H1 (cell line): ENCODE measurements around the gene BFSP2. TPM values are rescaled to one million over a fixed set of nuclear protein-coding genes. Genes with fewer than 3 reads are reported as not detected.

ENCODE experiments used
- CTCF ChIA-PET: fragments of 300-600 bp; sonication (Branson Sonifier 250); formaldehyde crosslinking; loops from one replicate; lab custom pipeline; 2021; ENCODE audit not compliant: partially characterized antibody; lab: Charles Lee
- POLR2A ChIA-PET: fragments of 300-600 bp; sonication (Branson Sonifier 250); formaldehyde crosslinking; loops from one replicate; lab custom pipeline; 2021; ENCODE audit warnings: inconsistent platforms; ENCODE audit not compliant: partially characterized antibody; lab: Charles Lee
- DNase-seq, 2 experiments: peaks; one replicate each; pipeline versions ENCODE4 v3.0.0 to v3.0.0-alpha.2; 2010 to 2022; ENCODE audit warnings: low spot score in 2 of 2, low read depth in 1 of 2, mixed read lengths in 1 of 2
- FAIRE-seq: peaks from 2 replicates; lab custom pipeline; 2011; peaks lifted over from hg19 to GRCh38; lab: Jason Lieb, UNC
- H2AFZ ChIP-seq: 2 replicates; pipeline ENCODE4 v1.8.1; 2012; ENCODE audit warnings: low read length, inconsistent platforms
- H2AK5ac ChIP-seq: 2 replicates; pipeline ENCODE4 v1.6.1; 2013; ENCODE audit warnings: low read depth, low read length
- H2BK120ac ChIP-seq: replicated peaks from 2 replicates; pipeline ENCODE3; 2013; ENCODE audit warnings: low read depth, low read length, inconsistent platforms
- H2BK12ac ChIP-seq: 2 replicates; pipeline ENCODE4 v1.6.1; 2013; ENCODE audit warnings: low read depth, low read length
- H2BK15ac ChIP-seq: 2 replicates; pipeline ENCODE4 v1.6.1; 2013; ENCODE audit warnings: low read length
- H2BK20ac ChIP-seq: 2 replicates; pipeline ENCODE4 v1.6.1; 2013; ENCODE audit warnings: low read length
- H2BK5ac ChIP-seq: 2 replicates; pipeline ENCODE4 v1.6.1; 2013; ENCODE audit warnings: low read depth, low read length
- H3K14ac ChIP-seq: 2 replicates; pipeline ENCODE4 v1.6.1; 2013; ENCODE audit warnings: inconsistent platforms; ENCODE audit not compliant: insufficient read length
- H3K18ac ChIP-seq: 2 replicates; pipeline ENCODE4 v1.6.1; 2013; ENCODE audit warnings: low read length; ENCODE audit errors: extremely low read depth
- H3K23ac ChIP-seq: 2 replicates; pipeline ENCODE4 v1.6.1; 2013; ENCODE audit warnings: inconsistent platforms; ENCODE audit not compliant: insufficient read length
- H3K23me2 ChIP-seq: 2 replicates; pipeline ENCODE4 v1.6.1; 2013; ENCODE audit warnings: low read depth, low read length
- H3K27ac ChIP-seq: 2 replicates; pipeline ENCODE4 v1.6.1; 2011; ENCODE audit warnings: low read depth, low read length, inconsistent platforms
- H3K27me3 ChIP-seq, 4 experiments: replicated peaks in 1 of 4; 1 replicate in 1 of 4; 2 replicates in 3 of 4; pipeline versions ENCODE4 v1.6.1 to v1.8.1; 2011 to 2013; ENCODE audit warnings: low read length in 3 of 4, mild to moderate bottlenecking in 3 of 4, inconsistent platforms in 2 of 4, mixed read lengths in 2 of 4, moderate library complexity in 1 of 4; ENCODE audit not compliant: control insufficient read depth in 3 of 4, insufficient read depth in 3 of 4; ENCODE audit errors: extremely low read depth in 1 of 4
- H3K36me3 ChIP-seq, 4 experiments: 2 replicates each; pipeline versions ENCODE4 v1.6.1 to v1.8.1; 2011 to 2013; ENCODE audit warnings: mild to moderate bottlenecking in 4 of 4, low read length in 3 of 4, moderate library complexity in 2 of 4, control low read depth in 1 of 4, inconsistent platforms in 1 of 4; ENCODE audit not compliant: insufficient read depth in 4 of 4, control insufficient read depth in 2 of 4
- H3K4ac ChIP-seq: replicated peaks from 2 replicates; pipeline ENCODE3; 2013; ENCODE audit warnings: low read length, low read depth, mixed read lengths, inconsistent platforms; ENCODE audit not compliant: insufficient read length
- H3K4me1 ChIP-seq, 4 experiments: replicated peaks in 1 of 4; 1 replicate in 1 of 4; 2 replicates in 3 of 4; pipeline versions ENCODE4 v1.6.1 to v1.8.1; 2011 to 2013; ENCODE audit warnings: low read length in 3 of 4, inconsistent platforms in 2 of 4, mixed read lengths in 1 of 4; ENCODE audit not compliant: insufficient read depth in 4 of 4, control insufficient read depth in 3 of 4
- H3K4me2 ChIP-seq, 2 experiments: 2 replicates each; pipeline versions ENCODE4 v1.6.1 to v1.8.1; 2011 to 2013; ENCODE audit warnings: low read depth in 2 of 2, low read length in 2 of 2, control low read depth in 1 of 2, inconsistent platforms in 1 of 2, mild to moderate bottlenecking in 1 of 2; ENCODE audit not compliant: insufficient read depth in 1 of 2
- H3K4me3 ChIP-seq, 4 experiments: fragments of 200-600, 300-600 bp in 1 of 4; sonication (generic), shearing (Covaris generic), sonication (Bioruptor Twin) in 1 of 4; 2 replicates each; pipeline versions ENCODE4 v1.5.1 to v1.8.1; 2011 to 2016; ENCODE audit warnings: low read length in 4 of 4, low read depth in 3 of 4, control low read depth in 2 of 4, inconsistent platforms in 2 of 4, mild to moderate bottlenecking in 2 of 4, mixed read lengths in 1 of 4, moderate library complexity in 1 of 4; ENCODE audit not compliant: insufficient read depth in 2 of 4; ENCODE audit errors: extremely low read depth in 1 of 4
- H3K56ac ChIP-seq: replicated peaks from 2 replicates; pipeline ENCODE3; 2013; ENCODE audit warnings: low read depth, mild to moderate bottlenecking, mixed read lengths, low read length, inconsistent platforms; ENCODE audit not compliant: insufficient read length
- H3K79me1 ChIP-seq: 2 replicates; pipeline ENCODE4 v1.6.1; 2013; ENCODE audit warnings: low read depth, low read length, control low read depth
- H3K79me2 ChIP-seq, 2 experiments: 2 replicates each; pipeline versions ENCODE4 v1.6.1 to v1.8.1; 2012 to 2013; ENCODE audit warnings: low read length in 2 of 2, mild to moderate bottlenecking in 2 of 2, inconsistent platforms in 1 of 2; ENCODE audit not compliant: insufficient read depth in 2 of 2, control insufficient read depth in 1 of 2
- H3K9ac ChIP-seq, 4 experiments: replicated peaks in 1 of 4; 1 replicate in 1 of 4; 2 replicates in 3 of 4; pipeline versions ENCODE4 v1.6.1 to v1.8.1; 2011 to 2013; ENCODE audit warnings: low read depth in 3 of 4, low read length in 3 of 4, control low read depth in 2 of 4, mild to moderate bottlenecking in 2 of 4, moderate library complexity in 2 of 4, inconsistent platforms in 1 of 4; ENCODE audit errors: extremely low read depth in 1 of 4
- H3K9me3 ChIP-seq, 2 experiments: 2 replicates each; pipeline versions ENCODE4 v1.6.1 to v1.8.1; 2012 to 2013; ENCODE audit warnings: mild to moderate bottlenecking in 2 of 2, moderate library complexity in 2 of 2, control low read depth in 1 of 2, inconsistent platforms in 1 of 2, low read depth in 1 of 2, low read length in 1 of 2, mixed read lengths in 1 of 2; ENCODE audit not compliant: insufficient read depth in 2 of 2
- H4K20me1 ChIP-seq, 2 experiments: replicated peaks in 1 of 2; 2 replicates each; pipeline versions ENCODE3 to v1.8.1; 2011 to 2013; ENCODE audit warnings: inconsistent platforms in 2 of 2, low read length in 2 of 2, mild to moderate bottlenecking in 1 of 2; ENCODE audit not compliant: insufficient read depth in 2 of 2, control insufficient read depth in 1 of 2
- H4K5ac ChIP-seq: 2 replicates; pipeline ENCODE4 v1.6.1; 2013; ENCODE audit warnings: low read length, low read depth, mixed read lengths, inconsistent platforms; ENCODE audit not compliant: insufficient read length
- H4K8ac ChIP-seq: 2 replicates; pipeline ENCODE4 v1.8.0; 2013; ENCODE audit warnings: mild to moderate bottlenecking, moderate library complexity, low read length, inconsistent platforms; ENCODE audit not compliant: insufficient read depth; ENCODE audit errors: extremely low read depth
- H4K91ac ChIP-seq: replicated peaks from 2 replicates; pipeline ENCODE3; 2013; ENCODE audit warnings: low read length, mixed read lengths, inconsistent platforms; ENCODE audit not compliant: insufficient read length
- CBX5 ChIP-seq: fragments of 300-800, 300-1000 bp; sonication (generic); IDR thresholded peaks from 2 replicates; pipeline ENCODE4 v1.7.1; 2016; ENCODE audit warnings: antibody characterized with exemption, low read length, low read depth
- CREB1 ChIP-seq: IDR thresholded peaks from 2 replicates; pipeline ENCODE4 v1.6.1; 2012; ENCODE audit warnings: inconsistent platforms
- EZH2 ChIP-seq: fragments of 200-600 bp; sonication (generic); IDR thresholded peaks from 2 replicates; pipeline ENCODE4 v1.7.1; 2012; ENCODE audit warnings: low read depth, mild to moderate bottlenecking, moderate library complexity, low read length, inconsistent platforms; ENCODE audit not compliant: severe bottlenecking
- KDM1A ChIP-seq: fragments of 200-600, 300-600 bp; sonication (generic); IDR thresholded peaks from 2 replicates; pipeline ENCODE4 v1.7.1; 2016; ENCODE audit warnings: mild to moderate bottlenecking, low read length, borderline replicate concordance
- RAD21 ChIP-seq, 2 experiments: IDR thresholded peaks in 1 of 2; conservative IDR thresholded peaks in 1 of 2; 2 replicates each; pipeline ENCODE4 v1.6.1; 2011; ENCODE audit warnings: low read depth in 2 of 2, low read length in 2 of 2, improper control_type of control experiment in 1 of 2, inconsistent platforms in 1 of 2, mild to moderate bottlenecking in 1 of 2, moderate library complexity in 1 of 2
- SIN3A ChIP-seq, 2 experiments: IDR thresholded peaks in 1 of 2; conservative IDR thresholded peaks in 1 of 2; 2 replicates each; pipeline ENCODE4 v1.6.1; 2011 to 2012; ENCODE audit warnings: low read length in 2 of 2, improper control_type of control experiment in 1 of 2, low read depth in 1 of 2, mild to moderate bottlenecking in 1 of 2
- TAF1 ChIP-seq: IDR thresholded peaks from 2 replicates; pipeline ENCODE4 v1.6.1; 2011; ENCODE audit warnings: mild to moderate bottlenecking, low read depth, low read length
- TEAD4 ChIP-seq: IDR thresholded peaks from 2 replicates; pipeline ENCODE4 v1.6.1; 2012; ENCODE audit warnings: low read depth, low read length, inconsistent platforms, mixed read lengths
- WGBS, 2 experiments: shearing (Covaris generic) in 1 of 2; methylation state at CpG; one replicate each; pipeline versions ENCODE4 v1.1.6 to v1.1.7; 2013 to 2015; ENCODE audit warnings: low lambda C conversion rate in 2 of 2, mixed read lengths in 2 of 2, inconsistent platforms in 1 of 2, low coverage in 1 of 2, missing lambda C conversion rate in 1 of 2; ENCODE audit not compliant: insufficient replicate concordance in 2 of 2, insufficient coverage in 1 of 2, insufficient read length in 1 of 2; ENCODE audit errors: extremely low coverage in 1 of 2, missing lambda C conversion rate in 1 of 2; 5-methylcytosine and 5-hydroxymethylcytosine counted together
- polyA plus RNA-seq, 7 experiments: library from polyadenylated mRNA; depleted of rRNA in 3 of 7; stranded (reverse) in 5 of 7; unstranded in 2 of 7; fragments of >200 nt in 5 of 7; fragments of 200-250 nt in 2 of 7; gene quantifications; 1 replicate in 5 of 7; 2 replicates in 1 of 7; 4 replicates in 1 of 7; pipeline versions ENCODE4 v1.2.1 to v1.2.3, GENCODE V29; 2011 to 2013; ENCODE audit warnings: missing spikeins in 2 of 7, mixed read lengths in 2 of 7
- total RNA-seq: library from RNA; stranded (reverse); fragmentation: NEBNext Ultra II Directional; extraction: Animal tissue kit (Norgen Biotek cat#: 25700); gene quantifications from 2 replicates; pipeline ENCODE4 v1.2.1, GENCODE V29; 2021
- TF ChIP-seq, protein P1 (sequence below), 3 experiments: IDR thresholded peaks; 1 replicate in 2 of 3; 2 replicates in 1 of 3; pipeline versions ENCODE4 v1.5.1 to v1.6.1; 2011; ENCODE audit warnings: low read length in 3 of 3, mild to moderate bottlenecking in 3 of 3, inconsistent platforms in 2 of 3, low read depth in 1 of 3, moderate library complexity in 1 of 3; ENCODE audit not compliant: insufficient read depth in 1 of 3; ENCODE audit errors: control extremely low read depth in 1 of 3
- TF ChIP-seq, protein P2 (sequence below): IDR thresholded peaks from 2 replicates; pipeline ENCODE4 v1.6.1; 2011; ENCODE audit warnings: low read depth, mild to moderate bottlenecking, low read length; ENCODE audit not compliant: insufficient read depth

BFSP2 gene
- total and polyA plus RNA-seq, 2 of the 8 experiments (the other 6 are each of a cell fraction or from before 2014, with no cell fraction given) = not detected

DNA sequence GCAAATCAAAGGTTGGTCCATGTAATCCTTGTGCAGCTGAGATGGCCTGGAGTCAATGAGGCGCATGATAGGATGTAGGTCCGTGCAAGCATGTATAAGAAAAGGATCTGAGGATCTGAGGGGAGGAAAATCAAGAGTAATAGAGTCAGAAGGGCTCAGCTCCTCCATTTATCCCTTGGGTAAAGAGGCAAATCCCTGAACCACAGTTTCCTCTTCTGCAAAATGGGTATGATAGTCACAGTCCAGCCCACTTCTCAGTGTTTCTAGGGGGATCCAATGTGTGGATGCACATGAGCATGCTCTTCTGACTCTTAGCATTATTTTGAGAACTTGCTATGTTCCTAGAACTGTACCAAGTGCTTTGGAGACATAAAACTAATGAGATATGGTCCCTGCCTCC lies 67.9 kb downstream of the BFSP2 start:
- no peak overlapping the region for H3K18ac ChIP-seq
- 96% methylated on average over 2 of the region's 2 CpGs; no CpG with 5 or more reads in 1 of the 2 experiments for WGBS, 2 experiments
- no peak overlapping the region for H2AK5ac ChIP-seq
- H4K5ac ChIP-seq = no peak overlapping the region
- peaks cover 0 to 3% (median under 1%) of the 10 kb centered on the region in 4 experiments; a peak in 2 of 7 replicates for H3K4me1 ChIP-seq
- peaks cover 0 to 5% (median 0%) of the 10 kb centered on the region in 4 experiments; a peak in 4 of 7 replicates for H3K27me3 ChIP-seq
- no peaks in the 10 kb centered on the region for H3K79me2 ChIP-seq
- no peak overlapping the region for H3K4ac ChIP-seq
- H2AFZ ChIP-seq = no peak overlapping the region
- no peak overlapping the region for H2BK15ac ChIP-seq
- H3K14ac ChIP-seq = no peak overlapping the region
- no peak overlapping the region for H3K56ac ChIP-seq
- no peak overlapping the region for H3K9ac ChIP-seq
- DNase-seq = no peak
- no peaks in the 10 kb centered on the region for H3K36me3 ChIP-seq
- H3K27ac ChIP-seq = no peak overlapping the region
- no peaks in the 10 kb centered on the region for H3K23me2 ChIP-seq
- H3K4me2 ChIP-seq = no peak overlapping the region
- H3K4me3 ChIP-seq = no peak overlapping the region
- no peak overlapping the region for H3K23ac ChIP-seq
- H2BK5ac ChIP-seq = no peak overlapping the region
- H4K20me1 ChIP-seq = no peaks in the 10 kb centered on the region
- POLR2A ChIA-PET = interaction anchor here (1.3 kb wide), 1 partner anchor 8 kb away, joined by 3 read pairs; no protein-coding TSS in a partner anchor
- no peak overlapping the region for H2BK120ac ChIP-seq
- no peaks in the 10 kb centered on the region for H3K79me1 ChIP-seq
- no peak overlapping the region for H2BK20ac ChIP-seq
- H4K91ac ChIP-seq = no peak overlapping the region
- no peak overlapping the region for H4K8ac ChIP-seq
- no peak for FAIRE-seq
- CTCF ChIA-PET = interaction anchor here (1.0 to 3.5 kb wide), 6 partner anchors 10 to 110 kb away, joined by 3 to 19 read pairs (median 4); no protein-coding TSS in a partner anchor
- H2BK12ac ChIP-seq = no peak overlapping the region
- H3K9me3 ChIP-seq = no peaks in the 10 kb centered on the region
- TF ChIP-seq, protein P1, sequence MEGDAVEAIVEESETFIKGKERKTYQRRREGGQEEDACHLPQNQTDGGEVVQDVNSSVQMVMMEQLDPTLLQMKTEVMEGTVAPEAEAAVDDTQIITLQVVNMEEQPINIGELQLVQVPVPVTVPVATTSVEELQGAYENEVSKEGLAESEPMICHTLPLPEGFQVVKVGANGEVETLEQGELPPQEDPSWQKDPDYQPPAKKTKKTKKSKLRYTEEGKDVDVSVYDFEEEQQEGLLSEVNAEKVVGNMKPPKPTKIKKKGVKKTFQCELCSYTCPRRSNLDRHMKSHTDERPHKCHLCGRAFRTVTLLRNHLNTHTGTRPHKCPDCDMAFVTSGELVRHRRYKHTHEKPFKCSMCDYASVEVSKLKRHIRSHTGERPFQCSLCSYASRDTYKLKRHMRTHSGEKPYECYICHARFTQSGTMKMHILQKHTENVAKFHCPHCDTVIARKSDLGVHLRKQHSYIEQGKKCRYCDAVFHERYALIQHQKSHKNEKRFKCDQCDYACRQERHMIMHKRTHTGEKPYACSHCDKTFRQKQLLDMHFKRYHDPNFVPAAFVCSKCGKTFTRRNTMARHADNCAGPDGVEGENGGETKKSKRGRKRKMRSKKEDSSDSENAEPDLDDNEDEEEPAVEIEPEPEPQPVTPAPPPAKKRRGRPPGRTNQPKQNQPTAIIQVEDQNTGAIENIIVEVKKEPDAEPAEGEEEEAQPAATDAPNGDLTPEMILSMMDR (IDR thresholded peaks at IDR 0.05; ENCODE audit: control extremely low read depth in 1 of 3, insufficient read depth in 1 of 3, low read depth in 1 of 3, low read length in 3 of 3) = no peak
- TF ChIP-seq CREB1 (no peak), TAF1 (no peak), SIN3A (conservative IDR thresholded peaks at IDR 0.05 in 1 of 2, IDR thresholded peaks at IDR 0.05 in 1 of 2; ENCODE audit: low read depth in 1 of 2, low read length in 2 of 2) (no peak), RAD21 (IDR thresholded peaks at IDR 0.05 in 1 of 2, conservative IDR thresholded peaks at IDR 0.05 in 1 of 2; ENCODE audit: low read depth in 2 of 2, low read length in 2 of 2) (no peak), EZH2 (no peak), CBX5 (no peak), KDM1A (no peak), TEAD4 (no peak)
- TF ChIP-seq, protein P2, sequence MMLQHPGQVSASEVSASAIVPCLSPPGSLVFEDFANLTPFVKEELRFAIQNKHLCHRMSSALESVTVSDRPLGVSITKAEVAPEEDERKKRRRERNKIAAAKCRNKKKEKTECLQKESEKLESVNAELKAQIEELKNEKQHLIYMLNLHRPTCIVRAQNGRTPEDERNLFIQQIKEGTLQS = no peak
